Measurements from ENCODE around the gene CD58. TPM values are rescaled to one million over a fixed set of nuclear protein-coding genes. Genes with fewer than 3 reads are reported as not detected.

Gene CD58
- polyA plus RNA-seq, 3 donors: 81.0 to 168 (median 128) TPM

- no peaks in the 10 kb centered on the region for H3K27me3 ChIP-seq (ENCODE audit: control insufficient read depth in 2 of 2, insufficient read depth in 2 of 2, low read length in 2 of 2)
- Mint-ChIP-seq H3K36me3 (peaks cover 17 to 30% of the 10 kb centered on the region in 2 donors), H3K27me3 (ENCODE audit: low read depth in 3 of 3) (peaks cover 0 to 2% (median 0%) of the 10 kb centered on the region in 3 donors), H3K4me1 (peaks cover 72% of the 10 kb centered on the region), H3K27ac (peak overlapping the region in 6 of 7 donors; percentile 49 to 95 (median 76)), H3K4me3 (no peak overlapping the region), H3K9me3 (peaks cover 0 to 3% (median 0%) of the 10 kb centered on the region in 7 donors)
- no peaks in the 10 kb centered on the region for H3K36me3 ChIP-seq (replicated peaks in 1 of 2; ENCODE audit: control insufficient read depth in 1 of 2, insufficient read depth in 2 of 2, low read length in 2 of 2)
- H3K79me2 ChIP-seq (ENCODE audit: insufficient read depth, low read length): no peaks in the 10 kb centered on the region
- peaks cover 67 to 73% of the 10 kb centered on the region in 2 donors for H3K4me1 ChIP-seq (ENCODE audit: control insufficient read depth in 1 of 2, insufficient read depth in 2 of 2, low read length in 2 of 2)
- H2AFZ ChIP-seq (ENCODE audit: insufficient read depth, low read depth, low read length, poor library complexity, severe bottlenecking): peak overlapping the region; percentile 44
- H3K9ac ChIP-seq (ENCODE audit: insufficient read depth, low read length, poor library complexity, severe bottlenecking): no peak overlapping the region
- no peak overlapping the region for H3K27ac ChIP-seq (ENCODE audit: low read depth in 1 of 2, low read length in 2 of 2)
- no peaks in the 10 kb centered on the region for H4K20me1 ChIP-seq (ENCODE audit: insufficient read depth, low read length)
- H3K4me2 ChIP-seq (replicated peaks; ENCODE audit: extremely low read depth, low read length, poor library complexity, severe bottlenecking): no peak overlapping the region
- WGBS (ENCODE audit: insufficient coverage): 72% methylated on average over 8 of the region's 13 CpGs
- TF ChIP-seq, protein P1, sequence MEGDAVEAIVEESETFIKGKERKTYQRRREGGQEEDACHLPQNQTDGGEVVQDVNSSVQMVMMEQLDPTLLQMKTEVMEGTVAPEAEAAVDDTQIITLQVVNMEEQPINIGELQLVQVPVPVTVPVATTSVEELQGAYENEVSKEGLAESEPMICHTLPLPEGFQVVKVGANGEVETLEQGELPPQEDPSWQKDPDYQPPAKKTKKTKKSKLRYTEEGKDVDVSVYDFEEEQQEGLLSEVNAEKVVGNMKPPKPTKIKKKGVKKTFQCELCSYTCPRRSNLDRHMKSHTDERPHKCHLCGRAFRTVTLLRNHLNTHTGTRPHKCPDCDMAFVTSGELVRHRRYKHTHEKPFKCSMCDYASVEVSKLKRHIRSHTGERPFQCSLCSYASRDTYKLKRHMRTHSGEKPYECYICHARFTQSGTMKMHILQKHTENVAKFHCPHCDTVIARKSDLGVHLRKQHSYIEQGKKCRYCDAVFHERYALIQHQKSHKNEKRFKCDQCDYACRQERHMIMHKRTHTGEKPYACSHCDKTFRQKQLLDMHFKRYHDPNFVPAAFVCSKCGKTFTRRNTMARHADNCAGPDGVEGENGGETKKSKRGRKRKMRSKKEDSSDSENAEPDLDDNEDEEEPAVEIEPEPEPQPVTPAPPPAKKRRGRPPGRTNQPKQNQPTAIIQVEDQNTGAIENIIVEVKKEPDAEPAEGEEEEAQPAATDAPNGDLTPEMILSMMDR (IDR thresholded peaks at IDR 0.05): peak; percentile 89
- no peaks in the 10 kb centered on the region for H3K9me3 ChIP-seq (replicated peaks in 1 of 2; ENCODE audit: control insufficient read depth in 1 of 2, insufficient read depth in 1 of 2, low read length in 2 of 2)
- no peak overlapping the region for H3K4me3 ChIP-seq (replicated peaks in 1 of 3; ENCODE audit: low read depth in 2 of 3, low read length in 3 of 3)
- DNase-seq: peak; percentile 68 to 79 (median 75)
- intact Hi-C loops (cut with micrococcal nuclease): loop anchor here (5.0 to 10.0 kb wide), 2 partner anchors 124 to 357 kb away; partner anchors contain the start of gene ATP1A1 (in 1 of the 2)
Observed at GRCh38 chr1:116498789-116499628, 71.8 kb downstream of the CD58 start.

DNA sequence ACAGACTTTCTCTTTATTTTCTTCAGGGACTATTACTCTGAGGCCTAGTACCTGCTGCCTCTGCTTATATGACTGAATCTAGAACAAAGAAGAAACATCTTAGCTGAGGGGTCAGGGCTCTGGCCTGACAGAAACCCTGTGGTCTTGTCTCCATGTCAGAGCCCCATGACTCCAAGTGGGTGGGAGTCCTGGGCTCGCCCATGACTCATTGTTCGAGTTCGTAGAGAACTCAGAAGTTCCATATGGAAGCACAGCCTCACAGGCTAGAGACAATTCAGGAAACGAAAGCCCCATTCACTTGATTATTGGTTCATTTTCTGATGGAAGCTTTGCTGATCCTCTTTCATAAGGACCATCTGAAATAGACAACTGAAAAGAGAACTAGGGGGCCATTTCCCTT lies 73.2 kb downstream of the CD58 start:
- Mint-ChIP-seq H3K27me3 (ENCODE audit: low read depth in 3 of 3) (peaks cover 0 to 2% (median 0%) of the 10 kb centered on the region in 3 donors), H3K27ac (peak overlapping the region; percentile 79 to 95 (median 89)), H3K4me3 (no peak overlapping the region), H3K36me3 (peaks cover 15 to 37% of the 10 kb centered on the region in 2 donors), H3K9me3 (peaks cover 0 to 3% (median 0%) of the 10 kb centered on the region in 7 donors), H3K4me1 (peaks cover 62% of the 10 kb centered on the region)
- Histone ChIP-seq H3K27ac (ENCODE audit: low read depth in 1 of 2, low read length in 2 of 2) (peak overlapping the region; percentile 61 to 85), H3K9ac (ENCODE audit: insufficient read depth, low read length, poor library complexity, severe bottlenecking) (no peak overlapping the region), H3K4me1 (ENCODE audit: control insufficient read depth in 1 of 2, insufficient read depth in 2 of 2, low read length in 2 of 2) (peaks cover 58 to 60% of the 10 kb centered on the region in 2 donors), H3K36me3 (replicated peaks in 1 of 2; ENCODE audit: control insufficient read depth in 1 of 2, insufficient read depth in 2 of 2, low read length in 2 of 2) (no peaks in the 10 kb centered on the region), H3K4me3 (replicated peaks in 1 of 3; ENCODE audit: low read depth in 2 of 3, low read length in 3 of 3) (no peak overlapping the region), H4K20me1 (ENCODE audit: insufficient read depth, low read length) (no peaks in the 10 kb centered on the region), H3K4me2 (replicated peaks; ENCODE audit: extremely low read depth, low read length, poor library complexity, severe bottlenecking) (no peak overlapping the region), H3K9me3 (replicated peaks in 1 of 2; ENCODE audit: control insufficient read depth in 1 of 2, insufficient read depth in 1 of 2, low read length in 2 of 2) (no peaks in the 10 kb centered on the region), H3K27me3 (ENCODE audit: control insufficient read depth in 2 of 2, insufficient read depth in 2 of 2, low read length in 2 of 2) (no peaks in the 10 kb centered on the region), H2AFZ (ENCODE audit: insufficient read depth, low read depth, low read length, poor library complexity, severe bottlenecking) (peak overlapping the region; percentile 12), H3K79me2 (ENCODE audit: insufficient read depth, low read length) (no peaks in the 10 kb centered on the region)
- intact Hi-C loops (cut with micrococcal nuclease): loop anchor here (5.0 to 10.0 kb wide), 2 partner anchors 123 to 355 kb away; partner anchors contain the start of gene ATP1A1 (in 1 of the 2)
- peak; percentile 60 to 92 (median 77) for DNase-seq
- TF ChIP-seq, protein P1 (IDR thresholded peaks at IDR 0.05): no peak
- WGBS (ENCODE audit: insufficient coverage): 61% methylated on average over 4 of the region's 4 CpGs

Measured in CD14-positive monocyte (primary cell).